GM12873 (cell line): Measurements from ENCODE around the gene ADAM11.

Experiments used
- TF ChIP-seq, protein P1 (sequence below): IDR thresholded peaks from 2 replicates; pipeline ENCODE4 v1.5.1; 2012; ENCODE audit warnings: low read depth, mild to moderate bottlenecking, moderate library complexity, low read length, control low read depth; ENCODE audit not compliant: insufficient read depth; ENCODE audit errors: missing control alignments

Gene ADAM11

DNA sequence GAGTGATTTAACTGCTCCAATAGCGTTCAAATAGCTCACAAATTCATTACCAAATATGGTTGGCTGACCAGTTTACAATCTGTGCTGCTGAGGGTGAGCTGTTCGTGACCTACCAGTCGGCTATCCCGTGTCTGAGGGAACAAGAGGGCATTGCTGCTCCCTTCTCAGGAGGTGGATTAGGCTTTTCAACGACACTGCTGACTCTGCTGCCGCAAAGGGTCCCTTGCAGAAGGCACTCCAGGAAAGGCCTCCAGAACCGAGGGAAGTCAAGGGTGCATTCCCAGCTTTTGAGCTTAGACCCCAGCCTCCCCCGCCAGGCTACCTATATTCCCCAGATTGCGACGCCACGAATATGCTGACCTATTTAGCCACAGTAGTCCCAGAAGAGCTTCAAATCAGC is 39.0 kb downstream of the ADAM11 start:
- TF ChIP-seq, protein P1, sequence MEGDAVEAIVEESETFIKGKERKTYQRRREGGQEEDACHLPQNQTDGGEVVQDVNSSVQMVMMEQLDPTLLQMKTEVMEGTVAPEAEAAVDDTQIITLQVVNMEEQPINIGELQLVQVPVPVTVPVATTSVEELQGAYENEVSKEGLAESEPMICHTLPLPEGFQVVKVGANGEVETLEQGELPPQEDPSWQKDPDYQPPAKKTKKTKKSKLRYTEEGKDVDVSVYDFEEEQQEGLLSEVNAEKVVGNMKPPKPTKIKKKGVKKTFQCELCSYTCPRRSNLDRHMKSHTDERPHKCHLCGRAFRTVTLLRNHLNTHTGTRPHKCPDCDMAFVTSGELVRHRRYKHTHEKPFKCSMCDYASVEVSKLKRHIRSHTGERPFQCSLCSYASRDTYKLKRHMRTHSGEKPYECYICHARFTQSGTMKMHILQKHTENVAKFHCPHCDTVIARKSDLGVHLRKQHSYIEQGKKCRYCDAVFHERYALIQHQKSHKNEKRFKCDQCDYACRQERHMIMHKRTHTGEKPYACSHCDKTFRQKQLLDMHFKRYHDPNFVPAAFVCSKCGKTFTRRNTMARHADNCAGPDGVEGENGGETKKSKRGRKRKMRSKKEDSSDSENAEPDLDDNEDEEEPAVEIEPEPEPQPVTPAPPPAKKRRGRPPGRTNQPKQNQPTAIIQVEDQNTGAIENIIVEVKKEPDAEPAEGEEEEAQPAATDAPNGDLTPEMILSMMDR = no peak

GRCh38 chr17:44798356-44798755 is 39.6 kb downstream of the ADAM11 start:
- TF ChIP-seq, protein P1 = no peak

DNA sequence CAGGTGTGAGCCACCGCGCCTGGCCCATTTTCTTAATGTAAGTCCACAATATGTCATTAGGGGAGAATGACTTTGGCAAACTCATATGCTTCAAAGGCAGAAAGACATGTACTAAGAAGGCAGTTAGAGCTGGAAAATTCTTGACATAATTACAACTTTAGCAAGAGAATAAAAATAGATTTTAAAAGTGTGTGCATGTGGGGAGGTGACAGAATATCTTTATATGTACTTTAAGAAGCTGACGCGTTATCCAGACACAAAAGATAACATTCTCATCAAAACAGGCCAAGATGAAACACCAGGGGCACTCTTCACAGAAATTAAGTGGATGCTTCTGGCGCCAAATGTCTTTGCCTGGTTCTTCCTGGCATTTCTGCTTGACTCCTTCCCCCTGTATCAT is 43.1 kb downstream of the ADAM11 start:
- TF ChIP-seq, protein P1 = no peak

DNA sequence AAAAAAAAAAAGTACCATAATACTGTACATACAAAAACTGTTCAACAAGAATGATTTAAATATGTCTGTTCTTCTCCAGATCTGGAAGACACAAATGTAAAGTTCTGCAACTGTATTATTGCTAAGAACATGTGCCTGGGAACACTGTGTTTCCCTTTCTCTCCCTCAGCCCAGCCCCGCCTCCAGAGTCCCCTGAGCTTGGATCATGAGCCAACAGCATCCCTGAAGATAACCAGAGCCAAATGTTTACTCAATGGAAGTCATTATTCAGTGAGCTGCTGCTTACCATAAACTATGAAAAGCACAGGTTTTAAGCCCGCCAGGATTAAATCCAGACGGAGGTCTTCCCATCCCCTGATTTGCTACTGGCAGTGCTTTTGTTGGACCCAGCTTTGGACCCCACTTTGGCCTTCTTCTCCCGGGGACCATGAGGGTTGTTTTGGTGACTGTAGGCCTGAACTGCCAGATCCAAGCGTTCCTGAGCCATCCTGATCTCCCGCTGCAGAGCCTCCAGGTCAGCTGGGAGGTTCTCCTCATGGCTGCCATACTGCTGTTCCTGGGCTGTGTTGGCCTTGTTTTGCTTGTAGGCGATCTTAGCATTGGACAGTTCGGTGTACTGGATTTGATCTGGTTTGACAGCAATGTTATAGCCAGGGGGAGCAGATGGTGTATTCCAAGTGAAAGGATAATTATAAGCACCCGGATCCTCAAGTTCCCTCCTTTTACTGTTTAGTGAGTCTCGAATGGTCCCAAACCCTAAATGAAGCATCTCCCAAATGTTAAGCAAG is 45.7 kb downstream of the ADAM11 start:
- TF ChIP-seq, protein P1 = no peak

- TF ChIP-seq, protein P1 = no peak
Observed at GRCh38 chr17:44807093-44807816, 48.5 kb downstream of the ADAM11 start.

- TF ChIP-seq, protein P1 = no peak
Observed at GRCh38 chr17:44807817-44808155, 49.0 kb downstream of the ADAM11 start.

- TF ChIP-seq, protein P1 = no peak
Observed at GRCh38 chr17:44808156-44808555, 49.4 kb downstream of the ADAM11 start.
